ENCODE data around the gene IL3RA.
"Not testable (repeated sequence)": the region's sequence is repeated elsewhere in the genome, so short reads cannot be mapped to it uniquely, and the experiment has no call there.

Gene IL3RA

GRCh38 chrX:1336331-1336943, at the start of gene IL3RA:
IL3RA (plus strand) TSS chrX:1336785; CDS start chrX:1341766, 4,981 bp downstream.
- ChIA-PET POLR2A (no interaction called here), CTCF (no interaction called here)
- DNase-seq (ENCODE audit: extremely low spot score): peak; percentile 60
- TF ChIP-seq, protein P1, sequence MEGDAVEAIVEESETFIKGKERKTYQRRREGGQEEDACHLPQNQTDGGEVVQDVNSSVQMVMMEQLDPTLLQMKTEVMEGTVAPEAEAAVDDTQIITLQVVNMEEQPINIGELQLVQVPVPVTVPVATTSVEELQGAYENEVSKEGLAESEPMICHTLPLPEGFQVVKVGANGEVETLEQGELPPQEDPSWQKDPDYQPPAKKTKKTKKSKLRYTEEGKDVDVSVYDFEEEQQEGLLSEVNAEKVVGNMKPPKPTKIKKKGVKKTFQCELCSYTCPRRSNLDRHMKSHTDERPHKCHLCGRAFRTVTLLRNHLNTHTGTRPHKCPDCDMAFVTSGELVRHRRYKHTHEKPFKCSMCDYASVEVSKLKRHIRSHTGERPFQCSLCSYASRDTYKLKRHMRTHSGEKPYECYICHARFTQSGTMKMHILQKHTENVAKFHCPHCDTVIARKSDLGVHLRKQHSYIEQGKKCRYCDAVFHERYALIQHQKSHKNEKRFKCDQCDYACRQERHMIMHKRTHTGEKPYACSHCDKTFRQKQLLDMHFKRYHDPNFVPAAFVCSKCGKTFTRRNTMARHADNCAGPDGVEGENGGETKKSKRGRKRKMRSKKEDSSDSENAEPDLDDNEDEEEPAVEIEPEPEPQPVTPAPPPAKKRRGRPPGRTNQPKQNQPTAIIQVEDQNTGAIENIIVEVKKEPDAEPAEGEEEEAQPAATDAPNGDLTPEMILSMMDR (IDR thresholded peaks at IDR 0.05; ENCODE audit: control extremely low read depth, extremely low read depth, low read depth, missing control alignments): no peak

DNA sequence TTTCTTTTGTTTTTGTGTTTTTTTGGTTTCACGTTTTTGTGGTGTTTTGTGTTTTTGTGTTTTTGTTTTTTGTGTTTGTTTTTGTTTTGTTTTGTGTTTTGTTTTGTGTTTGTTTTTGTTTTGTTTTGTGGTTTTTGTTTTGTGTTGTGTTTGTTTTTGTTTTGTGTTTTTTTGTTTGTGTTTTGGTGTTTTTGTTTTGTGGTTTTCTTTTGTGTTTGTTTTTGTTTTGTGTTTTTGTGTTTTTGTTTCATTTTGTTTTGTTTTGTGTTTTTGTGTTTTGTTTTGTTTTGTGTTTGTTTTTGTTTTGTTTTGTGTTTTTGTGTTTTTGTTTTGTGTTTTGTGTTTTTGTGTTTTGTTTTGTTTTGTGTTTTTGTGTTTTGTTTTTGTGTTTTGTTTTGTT, 47.0 kb upstream of the IL3RA start:
- ChIA-PET CTCF (no interaction called here), POLR2A (no interaction called here)
- no peak for DNase-seq (ENCODE audit: extremely low spot score)
- TF ChIP-seq, protein P1 (IDR thresholded peaks at IDR 0.05; ENCODE audit: control extremely low read depth, extremely low read depth, low read depth, missing control alignments): no peak

- DNase-seq (ENCODE audit: extremely low spot score): no peak
- POLR2A ChIA-PET: no interaction called here
- TF ChIP-seq, protein P1 (IDR thresholded peaks at IDR 0.05; ENCODE audit: control extremely low read depth, extremely low read depth, low read depth, missing control alignments): no peak
- CTCF ChIA-PET: no interaction called here
Observed at GRCh38 chrX:1291110-1291740, 45.4 kb upstream of the IL3RA start.

GRCh38 chrX:1292575-1293290, 43.9 kb upstream of the IL3RA start:
- ChIA-PET POLR2A (no interaction called here), CTCF (no interaction called here)

GRCh38 chrX:1294301-1295067, 42.1 kb upstream of the IL3RA start:
- POLR2A ChIA-PET: no interaction called here
- DNase-seq (ENCODE audit: extremely low spot score): no peak
- TF ChIP-seq, protein P1 (IDR thresholded peaks at IDR 0.05; ENCODE audit: control extremely low read depth, extremely low read depth, low read depth, missing control alignments): no peak
- CTCF ChIA-PET: no interaction called here

More at GRCh38 chrX:1292575-1293290, 43.9 kb upstream of the IL3RA start:
- TF ChIP-seq, protein P1 (IDR thresholded peaks at IDR 0.05; ENCODE audit: control extremely low read depth, extremely low read depth, low read depth, missing control alignments): no peak
- no peak for DNase-seq (ENCODE audit: extremely low spot score)

DNA sequence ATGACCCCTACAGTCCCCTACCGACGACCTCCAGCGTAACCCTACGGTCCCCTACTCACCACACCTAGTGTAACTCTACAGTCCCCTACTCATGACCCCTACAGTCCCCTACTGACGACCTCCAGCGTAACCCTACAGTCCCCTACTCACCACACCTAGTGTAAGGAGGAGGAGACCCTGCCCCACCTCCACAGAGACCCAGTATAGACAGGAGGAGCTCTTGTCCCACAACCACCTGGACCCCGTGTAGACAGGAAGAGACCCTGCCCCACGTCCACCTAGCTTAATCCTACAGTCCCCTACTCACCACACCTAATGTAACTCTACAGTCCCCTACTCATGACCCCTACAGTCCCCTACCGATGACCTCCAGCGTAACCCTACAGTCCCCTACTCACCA, 41.0 kb upstream of the IL3RA start:
- TF ChIP-seq, protein P1 (IDR thresholded peaks at IDR 0.05; ENCODE audit: control extremely low read depth, extremely low read depth, low read depth, missing control alignments): no peak
- POLR2A ChIA-PET: no interaction called here
- CTCF ChIA-PET: no interaction called here
- no peak for DNase-seq (ENCODE audit: extremely low spot score)

DNA sequence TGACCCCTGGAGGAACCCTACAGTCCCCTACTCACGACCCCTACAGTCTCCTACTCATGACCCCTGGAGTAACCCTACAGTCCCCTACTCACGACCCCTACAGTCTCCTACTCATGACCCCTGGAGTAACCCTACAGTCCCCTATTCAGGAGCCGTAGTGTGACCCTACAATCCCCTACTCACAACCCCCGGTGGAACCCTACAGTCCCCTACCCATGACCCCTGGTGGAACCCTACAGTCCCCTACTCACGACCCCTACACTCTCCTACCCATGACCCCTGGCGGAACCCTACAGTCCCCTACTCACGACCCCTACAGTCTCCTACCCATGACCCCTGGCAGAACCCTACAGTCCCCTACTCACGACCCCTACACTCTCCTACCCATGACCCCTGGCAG, 39.0 kb upstream of the IL3RA start:
- DNase-seq (ENCODE audit: extremely low spot score); POLR2A ChIA-PET; CTCF ChIA-PET: not testable (repeated sequence)

All from GM10248 (cell line).